Thoracic aorta (tissue), 2 donors: Measurements from ENCODE around the gene AHNAK. TPM values are rescaled to one million over a fixed set of nuclear protein-coding genes. Genes with fewer than 3 reads are reported as not detected.

Experiments
- ATAC-seq: fragments of 150-250 bp; one replicate; pipeline ENCODE4 v1.8.0; 2017; ENCODE audit warnings: low read depth; ENCODE audit not compliant: insufficient number of reproducible peaks, low FRiP score
- DNase-seq: peaks from one replicate; pipeline ENCODE4 v3.0.0-alpha.2; 2020; ENCODE audit warnings: low spot score
- H3K27ac ChIP-seq, 2 donors: fragments of 200-600 bp; sonication (generic); 1 replicate in 1 of 2; 2 replicates in 1 of 2; pipeline ENCODE4 v1.5.1; 2016; ENCODE audit warnings: mild to moderate bottlenecking in 2 of 2, moderate library complexity in 2 of 2
- H3K27me3 ChIP-seq: fragments of 200-600 bp; sonication (generic); replicated peaks from 2 replicates; pipeline ENCODE4 v1.6.0; 2016; ENCODE audit warnings: mild to moderate bottlenecking; ENCODE audit not compliant: insufficient read depth
- H3K36me3 ChIP-seq: fragments of 200-600 bp; sonication (generic); one replicate; pipeline ENCODE4 v1.5.1; 2016
- H3K4me1 ChIP-seq, 2 donors: fragments of 200-600 bp; sonication (generic); 1 replicate in 1 of 2; 2 replicates in 1 of 2; pipeline versions ENCODE4 v1.5.1 to v1.6.0; 2016; ENCODE audit warnings: low read depth in 2 of 2, mild to moderate bottlenecking in 1 of 2; ENCODE audit not compliant: control insufficient read depth in 1 of 2
- H3K4me3 ChIP-seq: fragments of 200-600 bp; sonication (generic); 2 replicates; pipeline ENCODE4 v1.5.1; 2016; ENCODE audit warnings: mild to moderate bottlenecking
- H3K9me3 ChIP-seq: fragments of 200-600 bp; sonication (generic); 2 replicates; pipeline ENCODE4 v1.5.1; 2016
- CTCF ChIP-seq: fragments of 200-600 bp; sonication (generic); IDR thresholded peaks from one replicate; pipeline ENCODE4 v1.5.1; 2019; ENCODE audit warnings: antibody characterized with exemption
- total RNA-seq, 2 donors: library from RNA; depleted of rRNA; stranded (reverse); fragments of >200 nt; gene quantifications; one replicate each; pipeline versions ENCODE4 v1.1.0 to v1.2.3, GENCODE V29; 2016

Gene AHNAK
- total RNA-seq, 2 donors from 2014 or later: 1,009 to 1,046 TPM

- Histone ChIP-seq H3K4me3 (no peak overlapping the region), H3K27ac (no peak overlapping the region), H3K27me3 (no peaks in the 10 kb centered on the region), H3K9me3 (no peaks in the 10 kb centered on the region), H3K4me1 (no peaks in the 10 kb centered on the region), H3K36me3 (no peaks in the 10 kb centered on the region)
- ATAC-seq (no peak), DNase-seq (no peak)
- TF ChIP-seq CTCF: no peak
Observed at GRCh38 chr11:62409831-62410230, 136.8 kb downstream of the AHNAK start.

GRCh38 chr11:62406034-62406433 is 140.6 kb downstream of the AHNAK start:
- no peak for TF ChIP-seq CTCF
- H3K36me3 ChIP-seq: no peaks in the 10 kb centered on the region
- H3K27ac ChIP-seq: no peak overlapping the region
- no peaks in the 10 kb centered on the region for H3K27me3 ChIP-seq
- DNase-seq (no peak), ATAC-seq (no peak)
- H3K9me3 ChIP-seq: no peaks in the 10 kb centered on the region
- no peak overlapping the region for H3K4me3 ChIP-seq
- peaks cover 16 to 28% of the 10 kb centered on the region in 2 donors for H3K4me1 ChIP-seq

- Histone ChIP-seq H3K4me1 (peaks cover 28 to 39% of the 10 kb centered on the region in 2 donors), H3K9me3 (no peaks in the 10 kb centered on the region), H3K27ac (no peak overlapping the region), H3K27me3 (no peaks in the 10 kb centered on the region), H3K4me3 (no peak overlapping the region), H3K36me3 (no peaks in the 10 kb centered on the region)
- TF ChIP-seq CTCF: no peak
- no peak for ATAC-seq
- DNase-seq: no peak
Observed at GRCh38 chr11:62404901-62405300, 141.7 kb downstream of the AHNAK start.

GRCh38 chr11:62404435-62404834 is 142.2 kb downstream of the AHNAK start:
- H3K9me3 ChIP-seq: no peaks in the 10 kb centered on the region
- peaks cover 32 to 43% of the 10 kb centered on the region in 2 donors for H3K4me1 ChIP-seq
- TF ChIP-seq CTCF: no peak
- ATAC-seq (no peak), DNase-seq (no peak)
- H3K4me3 ChIP-seq: no peak overlapping the region
- H3K27me3 ChIP-seq: no peaks in the 10 kb centered on the region
- no peak overlapping the region for H3K27ac ChIP-seq
- no peaks in the 10 kb centered on the region for H3K36me3 ChIP-seq

- Histone ChIP-seq H3K4me3 (peak overlapping the region; percentile 6), H3K4me1 (peaks cover 43 to 56% of the 10 kb centered on the region in 2 donors), H3K27me3 (no peaks in the 10 kb centered on the region), H3K27ac (peak overlapping the region; percentile 76 to 80), H3K9me3 (no peaks in the 10 kb centered on the region), H3K36me3 (no peaks in the 10 kb centered on the region)
- ATAC-seq: no peak
- no peak for DNase-seq
- no peak for TF ChIP-seq CTCF
Observed at GRCh38 chr11:62402960-62403730, 143.5 kb downstream of the AHNAK start.
